ENCODE results near the gene FXR2. TPM values are rescaled to one million over a fixed set of nuclear protein-coding genes. Genes with fewer than 3 reads are reported as not detected.
"Not testable (repeated sequence)": the region's sequence is repeated elsewhere in the genome, so short reads cannot be mapped to it uniquely, and the experiment has no call there.

FXR2 gene
- total RNA-seq, 3 donors from 2014 or later = 22.8 to 33.9 (median 25.6) TPM

- Histone ChIP-seq H3K27me3 (no peaks in the 10 kb centered on the region), H3K36me3 (no peaks in the 10 kb centered on the region), H3K9me3 (no peaks in the 10 kb centered on the region), H3K4me1 (peaks cover 0 to 21% of the 10 kb centered on the region in 2 donors), H3K27ac (no peak overlapping the region), H3K4me3 (no peak overlapping the region)
- intact Hi-C loops (cut with DNase I; ENCODE audit: low total_unique reads) = no loop called here
- DNase-seq (ENCODE audit: low spot score in 2 of 2) = no peak
- TF ChIP-seq POLR2A (IDR thresholded peaks at IDR 0.05) (no peak), CTCF (IDR thresholded peaks at IDR 0.05) (no peak), POLR2AphosphoS5 (IDR thresholded peaks at IDR 0.05) (no peak)
Measured at GRCh38 chr17:7611635-7612293, 2.9 kb downstream of the FXR2 start.

GRCh38 chr17:7610641-7611040 is 4.1 kb downstream of the FXR2 start:
- Histone ChIP-seq H3K9me3 (no peaks in the 10 kb centered on the region), H3K4me1 (peaks cover 0 to 21% of the 10 kb centered on the region in 2 donors), H3K27me3 (no peaks in the 10 kb centered on the region), H3K36me3 (no peaks in the 10 kb centered on the region), H3K4me3 (no peak overlapping the region), H3K27ac (no peak overlapping the region)
- intact Hi-C loops (cut with DNase I; ENCODE audit: low total_unique reads) = no loop called here
- TF ChIP-seq CTCF (IDR thresholded peaks at IDR 0.05) (no peak), POLR2AphosphoS5 (IDR thresholded peaks at IDR 0.05) (no peak), POLR2A (IDR thresholded peaks at IDR 0.05) (no peak)
- no peak for DNase-seq (ENCODE audit: low spot score in 2 of 2)

- H3K27me3 ChIP-seq = no peaks in the 10 kb centered on the region
- TF ChIP-seq CTCF (IDR thresholded peaks at IDR 0.05) = no peak
- no peak for TF ChIP-seq POLR2AphosphoS5 (IDR thresholded peaks at IDR 0.05)
- no peak for TF ChIP-seq POLR2A (IDR thresholded peaks at IDR 0.05)
- intact Hi-C loops (cut with DNase I; ENCODE audit: low total_unique reads) = no loop called here
- no peaks in the 10 kb centered on the region for H3K9me3 ChIP-seq
- H3K4me1 ChIP-seq = no peaks in the 10 kb centered on the region
- H3K4me3 ChIP-seq = no peak overlapping the region
- H3K27ac ChIP-seq = no peak overlapping the region
- DNase-seq (ENCODE audit: low spot score in 2 of 2) = no peak
- H3K36me3 ChIP-seq = no peaks in the 10 kb centered on the region
Measured at GRCh38 chr17:7606280-7606679, 8.4 kb downstream of the FXR2 start.

GRCh38 chr17:7597561-7597960 is 17.1 kb downstream of the FXR2 start:
- H3K36me3 ChIP-seq; H3K27me3 ChIP-seq; H3K4me3 ChIP-seq; H3K27ac ChIP-seq; H3K4me1 ChIP-seq; H3K9me3 ChIP-seq; DNase-seq (ENCODE audit: low spot score in 2 of 2); intact Hi-C loops (cut with DNase I; ENCODE audit: low total_unique reads): not testable (repeated sequence)

GRCh38 chr17:7593296-7593695 is 21.4 kb downstream of the FXR2 start:
- intact Hi-C loops (cut with DNase I; ENCODE audit: low total_unique reads) = no loop called here
- Histone ChIP-seq H3K27ac (no peak overlapping the region), H3K36me3 (peaks cover 12% of the 10 kb centered on the region), H3K4me3 (no peak overlapping the region), H3K4me1 (peaks cover 2 to 6% of the 10 kb centered on the region in 2 donors), H3K9me3 (no peaks in the 10 kb centered on the region), H3K27me3 (no peaks in the 10 kb centered on the region)
- no peak for TF ChIP-seq POLR2AphosphoS5 (IDR thresholded peaks at IDR 0.05)
- TF ChIP-seq CTCF (IDR thresholded peaks at IDR 0.05) = no peak
- no peak for TF ChIP-seq POLR2A (IDR thresholded peaks at IDR 0.05)
- DNase-seq (ENCODE audit: low spot score in 2 of 2) = no peak
